ELF-1 (cell line): ENCODE measurements around the gene GRIN2A.

Source experiments
- DNase-seq: peaks from one replicate; pipeline ENCODE4 v3.0.0-alpha.2; 2016; ENCODE audit warnings: low read depth, low spot score

The GRIN2A gene

GRCh38 chr16:10181196-10182162 is 749 bp downstream of the GRIN2A start:
- DNase-seq, result peak; percentile 95

GRCh38 chr16:10180771-10181163 is 1.5 kb downstream of the GRIN2A start:
- peak; percentile 89 for DNase-seq

DNA sequence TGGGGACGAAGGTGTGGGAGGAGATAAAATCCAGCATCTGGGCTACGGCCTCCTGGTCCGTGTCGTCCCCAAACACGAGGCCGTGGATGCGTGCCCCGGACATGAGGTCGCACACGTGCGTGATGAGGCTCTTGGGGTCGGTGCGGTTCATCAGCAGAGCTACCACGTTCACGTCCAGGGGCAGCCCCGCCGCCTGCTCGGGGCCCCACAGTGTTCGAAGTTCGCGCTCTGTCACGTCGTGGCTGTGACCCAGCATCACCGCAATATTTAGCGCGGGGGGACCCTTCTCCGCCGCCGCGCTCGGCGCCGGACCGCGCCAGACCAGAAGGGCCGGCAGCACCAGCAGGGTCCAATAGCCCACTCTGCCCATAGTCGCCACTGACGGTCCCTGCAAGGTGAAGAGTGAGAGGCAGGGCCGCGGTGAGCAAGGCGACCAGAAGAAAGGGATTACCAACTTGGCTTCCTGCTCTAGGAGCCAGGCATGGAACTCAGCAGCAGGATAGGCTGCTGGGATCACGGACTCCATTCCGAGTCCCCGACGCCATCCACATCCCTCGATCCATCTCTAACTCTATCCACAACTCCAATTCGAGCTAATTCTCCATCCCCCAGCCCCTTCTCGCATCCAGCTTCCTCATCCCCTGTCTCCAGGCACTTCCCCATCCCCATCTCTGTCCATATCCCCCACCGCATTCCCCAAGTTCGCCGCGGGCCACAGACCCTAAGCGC is 2.0 kb downstream of the GRIN2A start:
- no peak for DNase-seq

DNA sequence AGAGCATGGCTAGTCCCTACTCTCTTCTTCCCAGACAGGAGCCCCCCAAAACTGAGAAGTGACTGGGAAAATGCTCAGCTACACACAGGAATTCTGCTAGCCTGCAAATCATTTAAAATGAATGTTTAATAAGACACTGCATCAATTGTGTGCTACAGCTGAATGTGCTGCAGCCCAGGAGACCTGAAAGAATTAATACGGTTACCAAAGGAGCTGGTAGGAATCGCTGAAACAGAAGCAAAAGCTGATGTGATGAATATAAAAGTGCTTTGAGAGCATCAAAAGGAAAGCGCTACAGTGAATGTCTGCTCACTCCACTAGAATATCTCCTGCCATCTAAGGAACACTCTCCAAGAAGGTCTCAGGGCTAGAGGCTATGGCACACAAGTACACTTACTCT is 3.7 kb downstream of the GRIN2A start:
- DNase-seq, result no peak

GRCh38 chr16:10178080-10178479 is 4.1 kb downstream of the GRIN2A start:
- no peak for DNase-seq

DNA sequence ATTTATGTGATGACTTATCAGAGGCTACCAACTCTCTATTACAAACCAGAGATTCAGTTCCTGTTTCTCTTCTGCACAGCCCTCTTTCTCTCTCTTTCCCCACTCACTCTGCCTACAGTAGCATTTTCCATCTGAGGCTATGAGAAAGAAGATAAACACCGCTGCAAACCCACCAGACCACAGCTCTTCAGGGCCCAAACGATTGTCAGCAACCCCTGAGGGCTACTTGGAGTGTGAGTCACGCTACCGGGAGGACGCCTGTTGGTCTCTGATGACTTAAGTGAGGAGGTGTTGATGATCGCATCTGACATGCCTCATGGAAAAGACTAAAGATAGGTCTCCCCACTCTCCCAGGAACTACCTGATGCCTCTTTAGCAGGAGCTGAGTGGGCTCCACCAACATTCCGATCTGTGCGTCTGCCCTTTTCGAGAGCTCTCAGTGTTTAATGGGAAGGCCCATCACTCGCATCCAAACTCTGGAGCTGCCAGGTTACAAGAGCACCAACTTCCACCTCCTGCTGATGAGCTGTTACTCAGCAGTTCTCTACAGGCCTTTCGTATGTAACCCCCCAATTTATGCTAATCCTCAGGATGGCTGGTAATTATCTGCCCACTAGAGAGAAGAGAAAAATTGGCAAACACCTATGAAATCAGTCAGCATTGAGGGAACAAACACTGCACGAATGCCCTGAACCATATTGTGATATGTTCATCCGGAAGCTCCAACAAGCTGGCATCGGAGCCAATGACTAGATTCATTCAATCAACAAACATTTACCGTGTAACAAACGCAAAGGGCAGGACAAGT is 9.2 kb downstream of the GRIN2A start:
- DNase-seq, result peak; percentile 49

GRCh38 chr16:10171221-10171620 is 11.0 kb downstream of the GRIN2A start:
- no peak for DNase-seq

GRCh38 chr16:10169904-10170410 is 12.3 kb downstream of the GRIN2A start:
- no peak for DNase-seq

DNA sequence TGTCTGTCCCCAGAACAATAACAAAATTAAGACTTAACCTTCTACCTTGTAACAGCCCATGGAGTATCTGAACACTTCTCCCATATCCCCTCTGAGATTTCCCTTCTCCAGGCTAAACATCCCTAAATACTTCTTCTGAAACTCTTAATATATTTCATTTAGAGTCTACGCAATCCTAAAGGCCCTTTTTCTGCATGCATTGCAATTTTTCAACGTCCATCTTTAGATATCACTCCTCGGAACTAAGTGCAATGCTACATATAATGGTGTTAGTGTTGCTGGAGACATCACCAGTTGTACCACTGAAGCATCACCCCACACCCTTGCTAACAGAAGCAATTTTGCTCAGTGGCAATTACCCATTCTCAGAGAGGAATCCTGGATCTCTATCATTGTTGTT is 13.2 kb downstream of the GRIN2A start:
- DNase-seq, result no peak

GRCh38 chr16:10168258-10168657 is 14.0 kb downstream of the GRIN2A start:
- DNase-seq, result no peak

GRCh38 chr16:10165643-10166042 is 16.6 kb downstream of the GRIN2A start:
- no peak for DNase-seq

DNA sequence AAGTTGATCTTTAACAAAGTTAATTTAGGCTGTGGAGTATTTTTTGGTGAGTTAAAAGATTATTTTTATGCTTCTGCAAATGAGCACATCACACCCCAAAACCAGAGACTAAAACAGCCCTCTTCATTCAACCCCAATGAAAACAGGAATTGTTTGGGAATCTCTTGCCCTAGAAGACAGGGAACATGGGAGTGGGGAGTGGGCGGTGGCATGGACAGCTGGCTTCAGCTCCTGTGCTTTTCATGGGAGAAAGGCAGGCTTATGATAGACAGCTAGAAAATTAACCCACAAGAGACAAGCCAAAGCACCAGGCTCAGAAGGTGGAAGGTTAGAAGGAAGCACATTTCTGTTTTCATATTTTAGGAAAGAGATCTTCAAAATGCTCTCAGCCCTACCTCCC is 19.2 kb downstream of the GRIN2A start:
- DNase-seq, result no peak

GRCh38 chr16:10156099-10156498 is 26.1 kb downstream of the GRIN2A start:
- DNase-seq, result no peak

GRCh38 chr16:10154389-10154788 is 27.8 kb downstream of the GRIN2A start:
- no peak for DNase-seq

DNA sequence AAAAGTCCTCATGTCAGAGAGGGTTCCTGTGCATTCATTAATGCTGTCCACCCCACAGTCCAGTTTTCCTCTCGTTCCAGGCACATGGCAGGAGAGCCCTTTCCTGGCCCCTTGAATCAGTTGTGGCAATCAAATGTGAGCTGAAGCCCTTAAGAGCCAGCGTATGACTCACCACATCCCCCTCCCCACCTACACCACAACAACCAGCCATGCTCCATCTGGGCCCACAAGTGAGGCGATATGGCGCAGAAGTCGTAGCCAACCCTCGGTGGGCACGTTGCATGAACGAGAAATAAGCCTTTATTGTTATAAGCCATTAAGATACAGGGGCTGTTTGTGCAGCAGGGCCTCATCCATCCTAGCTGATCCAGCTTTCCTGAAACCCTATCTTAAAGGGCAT is 28.2 kb downstream of the GRIN2A start:
- no peak for DNase-seq

DNA sequence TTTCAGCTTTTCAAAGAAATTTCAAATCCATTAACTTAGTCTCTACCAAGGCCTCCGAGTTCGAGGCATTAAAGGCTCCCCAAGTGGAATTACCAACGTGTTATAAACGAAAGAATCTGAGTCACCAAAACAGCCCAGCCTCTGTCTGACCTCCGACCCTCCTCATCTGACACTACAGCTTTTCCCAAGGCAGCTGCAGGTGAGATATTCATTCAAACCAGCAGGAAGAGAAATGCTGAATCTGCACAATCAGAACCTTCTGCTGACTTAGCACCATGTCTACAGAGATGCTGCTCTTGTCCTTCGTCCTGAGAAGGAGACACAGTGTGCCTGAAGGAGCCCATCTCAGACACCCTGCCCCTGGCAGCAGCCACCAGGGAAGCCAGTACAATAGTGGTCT is 30.5 kb downstream of the GRIN2A start:
- DNase-seq, result no peak

DNA sequence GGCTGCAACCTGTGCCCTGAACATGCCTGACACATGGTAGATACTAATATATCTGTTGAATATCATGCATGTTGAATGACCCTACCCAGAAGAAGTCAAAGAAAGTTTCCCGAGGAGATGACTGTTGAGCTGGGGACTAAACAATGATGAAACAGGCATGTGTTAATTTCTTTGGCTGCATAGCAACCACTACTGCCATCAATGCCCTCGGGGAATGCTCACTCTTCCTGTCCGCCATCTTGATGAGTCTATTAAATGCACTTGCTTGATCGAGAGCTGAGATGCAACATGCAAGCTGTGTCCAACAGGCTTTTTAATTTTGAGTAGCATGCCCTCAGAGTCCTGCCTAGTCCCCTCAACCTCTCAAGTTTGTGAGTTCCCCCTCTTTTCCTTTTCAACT is 31.3 kb downstream of the GRIN2A start:
- no peak for DNase-seq

- DNase-seq, result no peak
These were observed 36.6 kb downstream of the GRIN2A start for GRCh38 chr16:10145542-10146035.

DNA sequence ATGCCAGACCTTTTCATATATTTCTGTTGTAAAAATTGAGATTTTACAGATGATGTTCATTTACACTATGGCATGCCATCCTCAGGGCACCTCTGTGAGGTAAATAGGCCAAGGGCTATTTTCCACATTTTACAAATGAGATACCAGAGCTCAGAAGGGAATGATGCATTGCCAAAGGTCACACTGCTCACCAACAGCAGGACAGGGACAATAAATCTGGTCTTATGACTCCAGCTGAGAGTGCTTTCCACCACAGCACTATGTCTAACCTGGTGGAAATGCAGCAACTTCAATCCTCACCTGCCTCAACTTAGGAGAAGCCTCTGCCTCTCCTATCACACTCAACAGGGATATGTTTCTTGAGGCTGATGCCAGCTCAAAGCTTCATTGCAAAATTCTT is 40.6 kb downstream of the GRIN2A start:
- DNase-seq, result no peak

- DNase-seq, result no peak
These were observed 43.3 kb downstream of the GRIN2A start for GRCh38 chr16:10138881-10139280.

GRCh38 chr16:10137341-10137740 is 44.9 kb downstream of the GRIN2A start:
- DNase-seq, result no peak

DNA sequence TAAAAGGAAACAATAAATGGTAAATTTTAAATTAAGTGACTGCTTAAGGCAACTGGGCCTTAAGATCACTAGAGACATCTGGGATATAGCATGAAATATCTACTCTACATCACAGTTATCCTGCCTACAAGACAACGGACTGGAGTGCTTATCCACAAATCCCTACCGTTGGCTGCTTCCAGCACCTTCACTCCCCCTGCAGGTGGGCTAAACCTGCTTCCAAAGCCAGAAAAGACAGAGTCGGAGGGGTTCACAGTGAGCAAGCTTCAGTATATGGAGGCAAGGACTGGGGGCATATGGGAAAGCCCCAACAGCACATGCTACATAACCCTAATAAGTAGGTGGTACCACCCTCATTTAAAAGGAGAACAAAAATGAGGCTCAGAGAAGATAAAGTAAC is 45.3 kb downstream of the GRIN2A start:
- peak; percentile 8 for DNase-seq
